Activated T-cell treated with anti-CD3 and anti-CD28 coated beads, Interleukin-2, amount 50 U/mL, for 72 hours (primary cell): ENCODE data around the gene ICAM2. TPM values are rescaled to one million over a fixed set of nuclear protein-coding genes. Genes with fewer than 3 reads are reported as not detected.

Experiments
- ATAC-seq, 2 donors: fragments of 150-1000 bp; cut with Tn5 transposase; replicated peaks in 1 of 2; 2 replicates each; pipeline ENCODE4 v1.10.0; 2021; ENCODE audit warnings: moderate library complexity in 2 of 2, mild to moderate bottlenecking in 1 of 2
- DNase-seq, 2 donors: peaks; one replicate each; pipeline ENCODE4 v3.0.0; 2021 to 2022; ENCODE audit warnings: mixed read lengths in 1 of 2
- H3K27ac Mint-ChIP-seq: one replicate; pipeline ENCODE4 v1.8.0; 2022; ENCODE audit warnings: mild to moderate bottlenecking, moderate library complexity, mixed read lengths
- H3K27me3 Mint-ChIP-seq: one replicate; pipeline ENCODE4 v1.8.0; 2022; ENCODE audit warnings: low read depth, mixed read lengths
- H3K36me3 Mint-ChIP-seq, 2 donors: one replicate each; pipeline ENCODE4 v1.8.0; 2022; ENCODE audit warnings: mixed read lengths in 2 of 2, mild to moderate bottlenecking in 1 of 2; ENCODE audit not compliant: insufficient read depth in 2 of 2
- H3K4me1 Mint-ChIP-seq: one replicate; pipeline ENCODE4 v1.8.0; 2022; ENCODE audit warnings: low read depth, mixed read lengths
- H3K4me3 Mint-ChIP-seq, 2 donors: one replicate each; pipeline ENCODE4 v1.8.0; 2022; ENCODE audit warnings: mild to moderate bottlenecking in 2 of 2, mixed read lengths in 2 of 2, moderate library complexity in 2 of 2
- H3K9me3 Mint-ChIP-seq, 2 donors: one replicate each; pipeline ENCODE4 v1.8.0; 2022; ENCODE audit warnings: mixed read lengths in 2 of 2
- total RNA-seq, 2 donors: library from RNA; stranded (reverse); gene quantifications; one replicate each; pipeline ENCODE4 v1.2.3, GENCODE V29; 2022

Gene ICAM2
- total RNA-seq, 2 donors from 2014 or later, result 49.9 to 55.7 TPM

DNA sequence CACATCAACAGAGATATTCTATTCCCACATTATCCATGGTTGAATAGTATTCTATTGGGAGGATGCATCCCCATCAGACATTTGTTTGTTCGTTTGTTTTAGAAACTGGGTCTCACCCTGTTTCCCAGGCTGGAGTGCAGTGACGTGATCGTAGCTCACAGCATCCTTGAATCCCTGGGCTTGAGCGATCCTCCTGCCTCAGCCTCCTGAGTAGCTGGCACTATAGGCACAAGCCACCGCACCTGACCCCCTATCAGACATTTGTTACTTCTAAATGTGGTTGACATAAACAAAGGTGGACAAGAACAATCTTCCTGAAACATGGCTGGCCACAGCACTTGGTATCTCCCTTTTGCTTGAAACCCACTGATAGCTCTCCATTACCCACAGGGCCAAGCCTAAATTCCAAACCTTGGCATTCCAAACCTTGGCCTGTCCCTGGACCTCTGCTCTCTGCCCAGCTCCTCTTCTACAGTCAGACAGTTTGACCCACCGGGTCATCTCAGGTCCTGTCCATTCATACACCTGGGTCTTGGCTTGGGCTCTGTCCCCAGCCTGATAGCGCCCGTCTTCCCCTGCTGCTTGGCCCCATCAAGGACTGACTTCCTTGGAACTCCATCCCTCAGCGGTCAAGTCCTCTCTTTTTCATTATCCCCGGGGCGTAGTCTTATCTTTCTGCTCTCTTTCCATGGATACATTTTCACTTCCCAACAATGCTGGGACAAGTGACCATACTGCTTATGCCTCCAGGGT is 23.8 kb downstream of the ICAM2 start:
- Mint-ChIP-seq H3K36me3 (no peaks in the 10 kb centered on the region), H3K4me1 (peaks cover 39% of the 10 kb centered on the region), H3K4me3 (no peak overlapping the region), H3K9me3 (no peaks in the 10 kb centered on the region), H3K27ac (no peak overlapping the region), H3K27me3 (peaks cover 6% of the 10 kb centered on the region)
- ATAC-seq (no peak), DNase-seq (no peak)

DNA sequence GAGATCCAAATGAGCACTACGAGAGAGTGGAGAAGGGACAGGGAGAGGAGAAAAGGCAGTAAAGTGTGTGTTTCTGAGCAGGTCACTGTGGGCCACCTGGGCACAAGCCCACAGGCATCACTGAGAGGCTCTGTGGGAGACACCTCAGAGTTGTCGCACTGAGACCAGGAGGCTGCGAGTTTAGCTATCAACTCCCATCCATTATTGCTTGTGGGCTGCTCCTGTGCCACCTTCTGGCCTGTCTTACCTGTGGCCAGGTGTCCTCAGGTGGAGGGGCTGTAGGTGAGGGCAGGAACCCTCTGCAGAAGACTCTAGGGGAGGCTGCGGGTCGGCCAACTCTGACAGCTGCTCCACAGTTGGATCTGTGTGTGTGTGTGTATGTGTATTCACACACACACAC is 24.8 kb downstream of the ICAM2 start:
- Mint-ChIP-seq H3K4me3 (no peak overlapping the region), H3K27ac (no peak overlapping the region)
- no peak for ATAC-seq

DNA sequence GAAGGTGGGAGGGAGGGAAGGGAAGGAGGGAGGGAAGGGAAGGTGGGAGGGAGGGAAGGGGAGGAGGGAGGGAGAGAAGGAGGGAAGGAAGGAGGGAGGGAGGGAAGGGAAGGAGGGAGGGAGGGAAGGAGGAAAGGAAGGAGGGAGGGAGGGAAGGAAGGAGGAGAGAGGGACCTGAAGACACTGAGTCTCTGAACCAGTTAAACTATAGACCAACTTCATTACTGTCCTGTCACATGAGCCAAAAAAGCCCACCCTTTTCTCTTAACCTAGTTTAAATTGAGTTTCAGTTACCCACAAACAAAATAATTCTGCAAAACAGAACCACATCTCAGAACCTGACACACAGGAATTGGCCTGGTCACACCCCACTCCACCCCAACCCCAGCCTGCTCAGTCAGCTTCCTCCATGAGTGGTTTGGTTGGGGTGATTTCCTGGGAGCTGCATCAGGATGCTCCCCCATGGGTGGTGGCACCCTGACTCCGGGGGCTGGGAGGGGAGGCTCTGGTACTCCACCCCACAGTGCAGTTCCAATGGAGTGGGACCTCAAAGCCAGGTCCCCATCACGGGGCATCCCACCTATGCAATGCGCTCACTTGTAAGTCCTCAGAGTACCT is 27.0 kb downstream of the ICAM2 start:
- H3K9me3 Mint-ChIP-seq, result no peaks in the 10 kb centered on the region
- H3K4me1 Mint-ChIP-seq, result peaks cover 38% of the 10 kb centered on the region
- no peak overlapping the region for H3K27ac Mint-ChIP-seq
- no peaks in the 10 kb centered on the region for H3K36me3 Mint-ChIP-seq
- H3K27me3 Mint-ChIP-seq, result peaks cover 6% of the 10 kb centered on the region
- no peak overlapping the region for H3K4me3 Mint-ChIP-seq
- DNase-seq (no peak), ATAC-seq (no peak)

More for the DNA sequence above, 24.8 kb downstream of the ICAM2 start:
- H3K9me3 Mint-ChIP-seq, result no peaks in the 10 kb centered on the region
- no peak for DNase-seq
- H3K27me3 Mint-ChIP-seq, result peaks cover 6% of the 10 kb centered on the region
- H3K4me1 Mint-ChIP-seq, result peaks cover 42% of the 10 kb centered on the region
- no peaks in the 10 kb centered on the region for H3K36me3 Mint-ChIP-seq

DNA sequence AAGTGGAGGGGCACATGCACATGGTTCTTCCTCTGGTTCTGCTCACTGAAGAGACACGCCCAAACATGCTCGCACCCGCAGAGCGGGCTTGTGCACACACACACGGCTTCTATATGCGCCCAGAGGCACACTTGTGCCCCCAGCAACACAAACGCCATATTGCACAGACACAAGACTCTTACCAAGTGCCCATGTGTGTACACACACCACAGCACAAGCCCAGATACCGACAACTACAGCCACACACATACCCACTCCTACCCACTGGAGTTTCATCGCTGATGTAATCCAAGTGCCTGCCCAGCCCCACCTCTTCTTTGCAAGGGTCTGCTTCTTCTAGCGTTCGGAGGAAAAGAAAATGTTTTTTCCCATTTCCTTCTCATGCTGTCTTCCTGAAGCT is 28.8 kb downstream of the ICAM2 start:
- DNase-seq, result no peak

DNA sequence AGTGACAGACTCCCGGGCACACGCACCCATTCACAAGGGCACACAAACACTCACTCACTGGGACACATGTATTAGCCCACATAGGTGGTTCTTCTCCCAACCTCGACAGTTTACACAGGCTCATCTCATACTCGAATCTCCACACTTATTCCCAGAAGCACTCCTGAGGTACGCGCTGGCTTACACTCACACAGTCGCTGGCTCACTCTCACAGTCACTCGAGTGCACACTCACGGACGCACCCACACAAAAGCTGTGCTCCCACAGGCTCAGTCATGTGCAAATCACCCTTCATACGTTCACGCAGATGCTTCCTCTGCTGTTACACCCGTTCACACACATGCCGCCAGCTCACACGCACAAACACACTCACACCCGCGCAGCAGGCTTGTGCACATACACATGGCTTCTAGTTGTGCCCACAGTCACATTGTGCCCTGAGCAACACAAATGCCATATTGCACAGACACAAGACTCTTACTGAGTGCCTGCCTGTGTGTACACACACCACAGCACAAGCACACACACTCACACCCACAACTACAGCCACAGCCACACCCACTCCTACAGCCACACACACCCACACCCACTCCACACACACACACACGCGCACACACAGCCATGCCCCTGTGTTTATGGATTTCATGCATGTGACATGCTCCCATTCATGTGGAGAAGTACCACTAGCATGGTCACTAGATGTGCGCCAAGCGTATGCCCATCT is 30.6 kb downstream of the ICAM2 start:
- Mint-ChIP-seq H3K4me3 (no peak overlapping the region), H3K9me3 (no peaks in the 10 kb centered on the region), H3K4me1 (peaks cover 40% of the 10 kb centered on the region), H3K27me3 (peaks cover 6% of the 10 kb centered on the region), H3K36me3 (no peaks in the 10 kb centered on the region), H3K27ac (no peak overlapping the region)
- DNase-seq (no peak), ATAC-seq (no peak)

More for the DNA sequence above, 28.8 kb downstream of the ICAM2 start:
- no peak overlapping the region for H3K27ac Mint-ChIP-seq
- no peaks in the 10 kb centered on the region for H3K36me3 Mint-ChIP-seq
- H3K9me3 Mint-ChIP-seq, result no peaks in the 10 kb centered on the region
- no peak for ATAC-seq
- H3K4me3 Mint-ChIP-seq, result peak overlapping the region in 1 of 2 donors; percentile 82
- peaks cover 27% of the 10 kb centered on the region for H3K4me1 Mint-ChIP-seq
- peaks cover 6% of the 10 kb centered on the region for H3K27me3 Mint-ChIP-seq

DNA sequence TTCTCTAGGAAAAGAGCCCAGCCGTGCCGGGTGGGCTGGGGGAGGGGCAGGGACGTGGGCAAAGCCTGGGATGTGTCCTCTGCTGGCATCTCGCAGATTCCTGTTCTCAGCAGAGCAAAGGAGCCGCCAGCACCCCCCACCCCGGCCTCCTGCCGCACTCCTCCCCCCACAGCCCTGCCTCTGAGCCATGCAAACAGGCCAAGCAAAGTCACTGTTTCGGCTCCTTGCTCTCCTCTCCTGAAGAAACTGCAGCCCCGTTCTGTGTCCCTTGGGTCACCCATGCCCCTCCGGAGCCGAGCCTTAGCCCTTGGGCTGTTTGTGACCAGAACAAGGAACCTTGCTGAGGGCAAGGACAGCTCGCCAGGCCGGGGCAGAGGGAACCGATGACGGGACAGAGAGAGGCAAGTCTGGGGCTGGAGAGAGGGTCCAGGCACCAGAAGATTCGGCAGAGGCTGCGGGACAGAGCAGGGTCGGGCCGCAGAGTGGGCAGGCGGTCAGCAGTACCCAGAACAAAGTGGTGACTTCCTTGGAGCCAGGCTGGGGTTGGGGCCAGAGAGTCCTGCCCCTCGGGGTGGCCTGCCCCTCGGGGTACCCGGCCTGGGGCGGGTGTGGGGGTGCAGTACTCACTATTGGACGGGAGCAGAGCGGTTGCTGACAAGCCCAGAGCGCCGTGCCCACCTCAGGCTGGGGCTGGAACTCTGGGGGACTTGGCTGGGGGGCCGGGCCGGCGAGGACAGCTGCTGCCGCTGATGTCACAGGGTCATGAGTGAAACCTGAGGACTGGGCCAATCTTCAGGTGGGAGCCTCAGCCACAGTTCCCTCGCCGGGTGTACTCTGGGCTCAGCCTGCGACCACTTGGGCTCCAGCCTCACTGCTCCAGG is 31.5 kb downstream of the ICAM2 start:
- DNase-seq, result no peak
- ATAC-seq, result no peak
- Mint-ChIP-seq H3K9me3 (no peaks in the 10 kb centered on the region), H3K27me3 (peaks cover 6% of the 10 kb centered on the region), H3K4me1 (peaks cover 42% of the 10 kb centered on the region), H3K27ac (no peak overlapping the region), H3K36me3 (no peaks in the 10 kb centered on the region), H3K4me3 (no peak overlapping the region)

DNA sequence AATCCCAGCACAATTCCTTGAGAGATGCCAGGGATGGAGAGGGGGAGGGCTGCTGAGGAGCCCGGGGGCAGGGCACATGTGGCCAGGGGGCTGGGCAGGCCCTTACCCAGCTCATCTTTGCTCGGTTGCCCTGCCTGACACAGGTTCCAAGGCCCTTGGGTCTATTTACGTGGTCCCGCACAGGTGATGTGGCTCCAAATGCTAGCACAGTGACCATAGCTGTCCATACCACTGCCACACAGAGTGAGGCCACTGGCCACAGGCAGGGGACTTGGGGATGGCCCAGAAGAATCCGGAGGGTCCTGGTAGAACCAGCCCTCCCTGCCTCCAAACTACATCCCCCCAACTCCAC is 32.3 kb downstream of the ICAM2 start:
- Mint-ChIP-seq H3K4me1 (peaks cover 36% of the 10 kb centered on the region), H3K27ac (no peak overlapping the region), H3K9me3 (no peaks in the 10 kb centered on the region), H3K36me3 (no peaks in the 10 kb centered on the region), H3K27me3 (peaks cover 6% of the 10 kb centered on the region), H3K4me3 (no peak overlapping the region)
- ATAC-seq (no peak), DNase-seq (no peak)

DNA sequence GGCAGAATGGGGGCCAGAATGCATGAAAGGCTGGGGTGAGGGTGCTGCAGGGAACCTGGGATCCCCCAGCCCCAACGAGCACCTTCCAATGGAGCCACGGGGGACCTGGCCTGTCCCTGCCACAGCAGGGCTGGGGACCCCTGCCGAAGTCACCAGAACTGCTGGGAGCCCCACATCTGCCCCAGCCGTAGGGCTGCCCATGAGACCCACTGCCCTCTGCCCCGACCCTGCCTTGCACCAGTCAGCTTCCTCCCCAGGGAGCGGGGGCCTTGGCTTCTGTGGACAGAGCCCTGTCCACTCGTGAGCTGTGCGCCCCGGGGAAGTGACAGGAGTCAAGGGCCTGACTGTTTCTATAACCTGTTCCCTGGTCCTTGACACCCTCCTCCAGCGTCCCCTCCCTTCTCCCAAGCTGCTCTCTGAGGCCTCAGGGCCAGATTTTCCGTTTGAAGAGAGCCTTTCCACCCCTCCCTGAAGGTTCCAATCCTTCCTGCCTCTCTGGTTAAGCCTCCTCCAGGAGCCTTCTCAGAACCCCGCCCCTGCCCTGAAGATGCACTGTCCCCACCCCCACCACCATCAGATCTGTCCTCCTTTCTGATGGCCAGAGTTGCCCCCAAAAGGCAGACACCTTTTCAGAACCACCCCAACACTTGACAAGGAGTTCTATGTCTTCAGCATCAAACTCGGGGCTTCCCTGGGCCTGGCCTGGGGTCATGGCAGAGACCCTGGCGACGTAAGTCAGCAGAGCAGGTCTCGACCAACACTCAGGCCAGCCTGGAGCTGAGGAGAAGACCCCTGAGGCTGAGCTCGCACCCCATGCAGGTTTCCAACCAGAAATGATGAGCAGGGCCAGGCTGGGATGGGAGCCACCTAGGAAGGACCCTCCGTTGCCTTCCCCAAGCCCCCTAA is 33.0 kb downstream of the ICAM2 start:
- H3K4me3 Mint-ChIP-seq, result no peak overlapping the region
- peaks cover 3 to 4% of the 10 kb centered on the region in 2 donors for H3K9me3 Mint-ChIP-seq
- peaks cover 32% of the 10 kb centered on the region for H3K4me1 Mint-ChIP-seq
- no peak overlapping the region for H3K27ac Mint-ChIP-seq
- no peak for ATAC-seq
- H3K36me3 Mint-ChIP-seq, result peaks cover 0 to 4% of the 10 kb centered on the region in 2 donors
- DNase-seq, result no peak
- peaks cover 2% of the 10 kb centered on the region for H3K27me3 Mint-ChIP-seq

DNA sequence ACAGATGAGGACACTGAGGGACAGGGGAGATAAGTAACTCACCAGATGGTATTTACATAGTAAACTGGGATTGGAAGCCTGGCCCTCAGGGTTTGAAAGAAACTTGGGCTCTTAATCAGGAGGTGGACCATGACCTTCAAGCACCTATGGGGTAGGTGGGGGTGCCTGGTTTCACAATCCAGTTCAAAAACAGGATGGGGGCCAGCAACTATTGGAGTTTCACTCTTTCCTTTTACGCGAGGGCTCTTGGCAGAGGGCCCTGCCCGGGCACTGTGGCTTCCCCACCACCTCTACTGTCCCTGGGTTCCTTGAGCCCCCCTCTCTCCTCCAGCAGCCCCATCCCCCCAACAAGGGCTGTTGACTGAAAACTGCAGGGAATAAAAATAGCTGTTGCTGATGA is 33.6 kb downstream of the ICAM2 start:
- Mint-ChIP-seq H3K27me3 (no peaks in the 10 kb centered on the region), H3K4me1 (peaks cover 27% of the 10 kb centered on the region), H3K27ac (no peak overlapping the region), H3K4me3 (no peak overlapping the region), H3K9me3 (peaks cover 6 to 7% of the 10 kb centered on the region in 2 donors), H3K36me3 (peaks cover 2 to 8% of the 10 kb centered on the region in 2 donors)
- no peak for DNase-seq
- ATAC-seq, result no peak

DNA sequence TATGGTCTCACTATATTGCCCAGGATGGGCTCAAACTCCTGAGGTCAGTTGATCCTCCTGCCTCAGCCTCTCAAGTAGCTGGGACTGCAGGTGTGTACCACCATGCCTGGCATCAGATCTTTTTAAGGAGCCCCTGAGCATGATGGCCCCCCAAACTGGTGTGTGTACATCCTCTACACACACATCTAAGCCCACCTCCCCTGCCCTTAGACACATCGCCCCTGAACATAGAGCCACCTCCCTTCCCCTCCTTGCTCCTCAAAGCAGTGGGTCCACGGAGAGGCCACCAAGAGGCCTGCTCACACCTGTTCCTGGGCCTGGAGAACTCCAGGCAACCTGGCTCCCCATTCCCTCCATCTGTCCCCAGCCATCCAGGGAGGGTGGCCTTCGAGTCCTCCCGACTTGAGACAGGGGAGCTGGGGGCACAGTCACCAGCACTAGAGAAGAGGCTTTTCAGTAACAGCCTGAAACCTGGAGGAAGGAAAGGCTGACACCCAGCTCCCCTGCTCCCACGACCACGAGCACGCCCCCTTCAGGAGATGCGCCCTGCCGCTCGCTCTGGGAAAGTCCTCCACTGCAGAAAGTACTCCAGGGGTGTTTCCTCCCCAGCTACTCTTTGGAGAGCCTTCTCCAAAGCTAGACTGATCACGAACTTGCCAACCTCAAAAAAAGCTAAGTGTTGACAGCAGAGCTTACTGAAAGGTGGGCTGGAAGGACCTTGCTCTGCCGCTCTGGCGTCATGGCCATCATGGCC is 34.9 kb downstream of the ICAM2 start:
- no peaks in the 10 kb centered on the region for H3K27me3 Mint-ChIP-seq
- DNase-seq (no peak), ATAC-seq (peak; percentile 49 to 54)
- peaks cover 23% of the 10 kb centered on the region for H3K4me1 Mint-ChIP-seq
- H3K9me3 Mint-ChIP-seq, result peaks cover 6 to 7% of the 10 kb centered on the region in 2 donors
- peaks cover 2 to 8% of the 10 kb centered on the region in 2 donors for H3K36me3 Mint-ChIP-seq
- peak overlapping the region; percentile 82 for H3K27ac Mint-ChIP-seq
- peak overlapping the region in 1 of 2 donors; percentile 36 for H3K4me3 Mint-ChIP-seq

DNA sequence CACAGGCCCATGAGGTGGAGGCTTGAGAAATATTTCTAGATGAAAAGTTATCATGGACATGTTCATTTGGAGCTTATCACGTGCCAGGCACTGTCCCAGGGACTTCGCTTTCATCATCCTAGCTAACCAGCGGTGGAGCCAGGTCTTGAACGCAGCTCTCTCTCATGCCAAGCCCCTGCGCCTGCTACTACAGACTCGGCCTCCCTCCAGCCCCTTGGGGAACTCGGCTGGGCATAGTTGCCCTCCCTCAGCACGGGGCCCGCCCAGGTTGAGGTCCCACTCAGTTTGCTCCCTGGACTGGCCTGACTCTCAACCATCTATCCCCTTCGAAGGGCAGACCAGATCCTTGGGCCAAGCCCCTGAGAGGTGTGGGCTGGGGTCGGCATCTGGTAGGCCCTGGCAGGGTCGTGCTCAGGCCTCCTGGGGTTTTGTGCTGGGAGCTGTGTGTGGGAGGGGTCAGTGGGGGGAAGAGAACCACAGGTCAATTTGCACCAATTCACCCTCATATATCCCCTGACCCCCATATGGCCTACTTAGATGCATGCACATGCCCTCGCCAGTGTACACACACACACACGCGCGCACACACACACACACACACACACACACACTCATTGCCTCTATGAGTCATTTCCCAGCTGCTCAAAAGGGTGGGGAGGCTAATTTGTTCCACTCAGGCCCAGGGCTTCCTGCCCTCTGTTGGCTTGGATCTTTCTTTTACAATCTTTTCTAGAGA is 35.6 kb downstream of the ICAM2 start:
- peaks cover 6 to 7% of the 10 kb centered on the region in 2 donors for H3K9me3 Mint-ChIP-seq
- H3K4me3 Mint-ChIP-seq, result peak overlapping the region in 1 of 2 donors; percentile 36
- H3K4me1 Mint-ChIP-seq, result peaks cover 16% of the 10 kb centered on the region
- H3K27me3 Mint-ChIP-seq, result no peaks in the 10 kb centered on the region
- H3K27ac Mint-ChIP-seq, result peak overlapping the region; percentile 82
- ATAC-seq (peak; percentile 92 to 96), DNase-seq (peak; percentile 77 to 80)
- peaks cover 2 to 8% of the 10 kb centered on the region in 2 donors for H3K36me3 Mint-ChIP-seq
